ENCODE data around the gene FAAP20. TPM values are rescaled to one million over a fixed set of nuclear protein-coding genes. Genes with fewer than 3 reads are reported as not detected.

The FAAP20 gene
- total RNA-seq, 1 experiment from 2014 or later, result 20.1 TPM

- Histone ChIP-seq H3K4me2 (ENCODE audit: low read depth, low read length, poor library complexity, severe bottlenecking) (no peak overlapping the region), H3K79me2 (ENCODE audit: low read length) (peaks cover 9% of the 10 kb centered on the region), H3K9me2 (replicated peaks; ENCODE audit: insufficient read depth, low read length) (no peaks in the 10 kb centered on the region), H3K36me3 (ENCODE audit: insufficient read depth, low read length) (no peaks in the 10 kb centered on the region), H3K27ac (ENCODE audit: low read length) (no peak overlapping the region), H2AFZ (ENCODE audit: low read length) (no peak overlapping the region), H3K4me3 (ENCODE audit: low read length) (no peak overlapping the region), H3K9me3 (ENCODE audit: low read length) (no peaks in the 10 kb centered on the region), H3K9ac (ENCODE audit: low read length) (no peak overlapping the region), H3K27me3 (ENCODE audit: low read length) (no peaks in the 10 kb centered on the region), H3K4me1 (ENCODE audit: low read length) (peaks cover 19% of the 10 kb centered on the region), H4K20me1 (ENCODE audit: insufficient read depth, low read depth, low read length) (no peaks in the 10 kb centered on the region)
- DNase-seq, result no peak
Measured at GRCh38 chr1:2196901-2197638, 2.5 kb upstream of the FAAP20 start.

DNA sequence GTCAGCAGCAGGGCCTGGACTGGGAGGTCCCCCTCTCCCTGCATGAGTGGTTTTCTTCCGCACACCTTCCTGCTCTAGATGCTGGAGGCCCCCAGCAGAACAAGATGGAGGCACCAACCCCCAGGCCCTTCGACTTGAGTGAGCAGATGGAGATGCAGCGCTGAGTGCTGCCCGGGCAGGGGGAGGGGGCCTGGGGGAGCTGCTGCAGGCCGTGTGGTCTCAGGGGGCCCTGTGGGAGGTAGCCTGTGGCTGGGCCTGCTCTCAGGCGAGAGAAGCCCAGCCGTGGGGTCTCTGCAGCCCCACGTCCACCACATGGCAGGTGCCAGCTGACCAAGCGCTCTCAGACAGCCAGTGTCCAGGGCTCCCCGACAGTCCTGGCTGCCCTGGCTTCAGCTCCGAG, 1.2 kb upstream of the FAAP20 start:
- no peak overlapping the region for H3K9ac ChIP-seq (ENCODE audit: low read length)
- no peaks in the 10 kb centered on the region for H3K27me3 ChIP-seq (ENCODE audit: low read length)
- no peak overlapping the region for H3K4me3 ChIP-seq (ENCODE audit: low read length)
- H3K36me3 ChIP-seq (ENCODE audit: insufficient read depth, low read length), result no peaks in the 10 kb centered on the region
- peaks cover 9% of the 10 kb centered on the region for H3K79me2 ChIP-seq (ENCODE audit: low read length)
- no peaks in the 10 kb centered on the region for H3K9me3 ChIP-seq (ENCODE audit: low read length)
- H2AFZ ChIP-seq (ENCODE audit: low read length), result no peak overlapping the region
- H4K20me1 ChIP-seq (ENCODE audit: insufficient read depth, low read depth, low read length), result no peaks in the 10 kb centered on the region
- no peak for DNase-seq
- H3K4me1 ChIP-seq (ENCODE audit: low read length), result peaks cover 23% of the 10 kb centered on the region
- H3K4me2 ChIP-seq (ENCODE audit: low read depth, low read length, poor library complexity, severe bottlenecking), result peak overlapping the region; percentile 99
- no peak overlapping the region for H3K27ac ChIP-seq (ENCODE audit: low read length)
- no peaks in the 10 kb centered on the region for H3K9me2 ChIP-seq (replicated peaks; ENCODE audit: insufficient read depth, low read length)

- no peaks in the 10 kb centered on the region for H3K9me2 ChIP-seq (replicated peaks; ENCODE audit: insufficient read depth, low read length)
- 0 out of 2 replicates have a peak overlapping the region, but pooled peaks have one; percentile 21 for H3K27ac ChIP-seq (ENCODE audit: low read length)
- DNase-seq, result peak; percentile 92
- no peaks in the 10 kb centered on the region for H4K20me1 ChIP-seq (ENCODE audit: insufficient read depth, low read depth, low read length)
- H3K9ac ChIP-seq (ENCODE audit: low read length), result peak overlapping the region; percentile 74
- peaks cover 28% of the 10 kb centered on the region for H3K4me1 ChIP-seq (ENCODE audit: low read length)
- peak overlapping the region; percentile 95 for H2AFZ ChIP-seq (ENCODE audit: low read length)
- no peaks in the 10 kb centered on the region for H3K27me3 ChIP-seq (ENCODE audit: low read length)
- H3K4me2 ChIP-seq (ENCODE audit: low read depth, low read length, poor library complexity, severe bottlenecking), result peak overlapping the region; percentile 99
- peak overlapping the region; percentile 76 for H3K4me3 ChIP-seq (ENCODE audit: low read length)
- H3K9me3 ChIP-seq (ENCODE audit: low read length), result no peaks in the 10 kb centered on the region
- no peaks in the 10 kb centered on the region for H3K36me3 ChIP-seq (ENCODE audit: insufficient read depth, low read length)
- H3K79me2 ChIP-seq (ENCODE audit: low read length), result peaks cover 9% of the 10 kb centered on the region
Measured at GRCh38 chr1:2194898-2195673, 514 bp upstream of the FAAP20 start.

DNA sequence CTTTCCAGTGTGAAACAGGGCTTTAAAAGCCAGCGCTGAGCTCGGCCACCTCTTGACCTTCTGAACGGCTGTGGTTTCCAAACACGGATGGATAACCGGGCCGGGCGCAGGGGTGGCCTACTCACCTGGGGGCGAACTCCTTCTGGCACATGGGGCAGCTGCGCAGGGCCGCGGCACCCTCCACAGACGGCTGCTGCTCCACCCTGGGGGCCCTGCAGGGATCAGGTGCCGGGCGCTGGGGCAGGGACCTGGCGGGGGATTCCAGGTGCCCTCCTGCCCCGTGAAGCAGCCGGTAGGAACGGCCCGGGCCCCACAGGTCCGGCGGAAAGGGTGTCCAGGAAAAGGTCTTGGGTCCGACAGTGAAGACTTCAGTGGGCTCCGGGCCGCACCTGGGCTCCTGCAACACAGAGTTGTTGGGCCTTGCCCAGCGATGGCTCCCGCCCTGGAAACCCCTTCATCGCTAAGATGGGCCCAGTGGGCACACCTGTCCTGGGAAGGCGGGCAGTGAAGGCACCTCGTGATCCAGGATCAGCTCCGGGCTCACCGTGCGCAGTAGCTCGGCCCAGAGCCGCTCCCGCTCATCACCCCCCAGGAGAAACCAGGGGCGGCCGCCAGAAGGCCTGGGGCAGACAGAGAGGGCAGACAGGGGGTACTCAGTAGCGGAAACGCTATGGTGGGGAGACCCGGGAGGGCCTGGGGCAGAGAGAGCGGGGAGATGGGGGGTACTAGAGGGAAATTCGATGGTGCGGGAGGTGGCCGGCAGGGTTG, 874 bp downstream of the FAAP20 start:
- peak overlapping the region; percentile 75 for H3K9ac ChIP-seq (ENCODE audit: low read length)
- no peak for DNase-seq

GRCh38 chr1:2192031-2192995, 2.3 kb downstream of the FAAP20 start:
- H3K4me1 ChIP-seq (ENCODE audit: low read length), result peaks cover 39% of the 10 kb centered on the region

More for the DNA sequence above, 874 bp downstream of the FAAP20 start:
- peak overlapping the region; percentile 76 for H3K4me3 ChIP-seq (ENCODE audit: low read length)
- H3K27ac ChIP-seq (ENCODE audit: low read length), result no peak overlapping the region
- H3K9me3 ChIP-seq (ENCODE audit: low read length), result no peaks in the 10 kb centered on the region
- H3K27me3 ChIP-seq (ENCODE audit: low read length), result no peaks in the 10 kb centered on the region
- peaks cover 9% of the 10 kb centered on the region for H3K79me2 ChIP-seq (ENCODE audit: low read length)
- no peaks in the 10 kb centered on the region for H3K9me2 ChIP-seq (replicated peaks; ENCODE audit: insufficient read depth, low read length)
- H3K4me1 ChIP-seq (ENCODE audit: low read length), result peaks cover 39% of the 10 kb centered on the region
- H4K20me1 ChIP-seq (ENCODE audit: insufficient read depth, low read depth, low read length), result no peaks in the 10 kb centered on the region
- H3K4me2 ChIP-seq (ENCODE audit: low read depth, low read length, poor library complexity, severe bottlenecking), result peak overlapping the region; percentile 83
- no peaks in the 10 kb centered on the region for H3K36me3 ChIP-seq (ENCODE audit: insufficient read depth, low read length)
- no peak overlapping the region for H2AFZ ChIP-seq (ENCODE audit: low read length)

GRCh38 chr1:2190491-2190976, 4.0 kb downstream of the FAAP20 start:
- H4K20me1 ChIP-seq (ENCODE audit: insufficient read depth, low read depth, low read length), result no peaks in the 10 kb centered on the region
- H3K4me1 ChIP-seq (ENCODE audit: low read length), result peaks cover 39% of the 10 kb centered on the region
- peak overlapping the region; percentile 82 for H3K4me3 ChIP-seq (ENCODE audit: low read length)
- DNase-seq, result no peak
- H3K4me2 ChIP-seq (ENCODE audit: low read depth, low read length, poor library complexity, severe bottlenecking), result peak overlapping the region; percentile 83
- peaks cover 9% of the 10 kb centered on the region for H3K79me2 ChIP-seq (ENCODE audit: low read length)
- no peak overlapping the region for H2AFZ ChIP-seq (ENCODE audit: low read length)
- no peaks in the 10 kb centered on the region for H3K9me2 ChIP-seq (replicated peaks; ENCODE audit: insufficient read depth, low read length)
- no peaks in the 10 kb centered on the region for H3K9me3 ChIP-seq (ENCODE audit: low read length)
- no peaks in the 10 kb centered on the region for H3K36me3 ChIP-seq (ENCODE audit: insufficient read depth, low read length)
- H3K27me3 ChIP-seq (ENCODE audit: low read length), result no peaks in the 10 kb centered on the region
- H3K9ac ChIP-seq (ENCODE audit: low read length), result peak overlapping the region; percentile 81
- H3K27ac ChIP-seq (ENCODE audit: low read length), result no peak overlapping the region

More at GRCh38 chr1:2192031-2192995, 2.3 kb downstream of the FAAP20 start:
- H3K27me3 ChIP-seq (ENCODE audit: low read length), result no peaks in the 10 kb centered on the region
- H4K20me1 ChIP-seq (ENCODE audit: insufficient read depth, low read depth, low read length), result no peaks in the 10 kb centered on the region
- H3K27ac ChIP-seq (ENCODE audit: low read length), result no peak overlapping the region
- no peak overlapping the region for H2AFZ ChIP-seq (ENCODE audit: low read length)
- H3K9me2 ChIP-seq (replicated peaks; ENCODE audit: insufficient read depth, low read length), result no peaks in the 10 kb centered on the region
- peaks cover 9% of the 10 kb centered on the region for H3K79me2 ChIP-seq (ENCODE audit: low read length)
- H3K9ac ChIP-seq (ENCODE audit: low read length), result peak overlapping the region; percentile 27
- H3K4me3 ChIP-seq (ENCODE audit: low read length), result no peak overlapping the region
- DNase-seq, result no peak
- H3K9me3 ChIP-seq (ENCODE audit: low read length), result no peaks in the 10 kb centered on the region
- no peak overlapping the region for H3K4me2 ChIP-seq (ENCODE audit: low read depth, low read length, poor library complexity, severe bottlenecking)
- no peaks in the 10 kb centered on the region for H3K36me3 ChIP-seq (ENCODE audit: insufficient read depth, low read length)
